Measurements from ENCODE around the gene ZFAND3. TPM values are rescaled to one million over a fixed set of nuclear protein-coding genes. Genes with fewer than 3 reads are reported as not detected.

The ZFAND3 gene
- polyA plus RNA-seq, 1 donor (not counting 4 experiments of a cell fraction or from before 2014, with no cell fraction given): 19.6 TPM

DNA sequence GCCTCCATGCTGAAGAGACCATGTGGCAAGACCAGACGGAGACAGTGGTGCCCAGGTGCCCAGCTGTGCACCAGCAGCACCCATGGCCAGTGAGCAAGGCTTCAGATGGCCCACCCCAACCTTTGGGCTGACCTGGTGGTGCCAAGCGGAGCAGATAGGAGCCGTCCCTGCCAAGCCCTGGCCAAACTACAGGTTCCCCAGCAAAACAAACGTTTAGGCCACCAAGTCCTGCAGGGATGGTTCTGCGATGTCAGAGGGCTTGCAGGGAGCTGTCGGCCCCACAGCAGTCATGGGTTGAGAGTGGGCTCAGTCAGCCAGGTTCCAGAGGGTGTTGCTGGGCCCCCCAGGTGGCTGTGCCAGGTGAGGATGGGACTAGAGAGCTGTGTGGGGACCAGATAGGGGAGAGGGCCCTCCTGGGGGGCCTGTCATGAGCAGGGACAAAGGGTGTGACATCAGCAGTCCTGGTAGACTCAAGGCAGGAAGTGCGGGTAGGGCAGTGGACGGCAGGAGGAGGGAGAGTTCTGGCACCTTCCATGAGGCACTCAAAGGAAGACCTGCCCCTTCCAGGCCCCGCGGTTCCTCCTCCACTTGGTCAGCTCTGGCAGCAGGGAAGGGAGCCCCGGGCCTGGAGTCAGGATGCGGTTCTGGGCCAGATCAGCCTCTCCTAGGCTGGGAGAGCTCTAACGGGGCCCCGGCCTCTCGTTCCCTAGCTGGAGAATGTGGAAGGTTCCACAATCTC, 342.4 kb downstream of the ZFAND3 start:
- no peak for TF ChIP-seq EZH2 (IDR thresholded peaks at IDR 0.05; ENCODE audit: low read length)
- TF ChIP-seq, protein P1, sequence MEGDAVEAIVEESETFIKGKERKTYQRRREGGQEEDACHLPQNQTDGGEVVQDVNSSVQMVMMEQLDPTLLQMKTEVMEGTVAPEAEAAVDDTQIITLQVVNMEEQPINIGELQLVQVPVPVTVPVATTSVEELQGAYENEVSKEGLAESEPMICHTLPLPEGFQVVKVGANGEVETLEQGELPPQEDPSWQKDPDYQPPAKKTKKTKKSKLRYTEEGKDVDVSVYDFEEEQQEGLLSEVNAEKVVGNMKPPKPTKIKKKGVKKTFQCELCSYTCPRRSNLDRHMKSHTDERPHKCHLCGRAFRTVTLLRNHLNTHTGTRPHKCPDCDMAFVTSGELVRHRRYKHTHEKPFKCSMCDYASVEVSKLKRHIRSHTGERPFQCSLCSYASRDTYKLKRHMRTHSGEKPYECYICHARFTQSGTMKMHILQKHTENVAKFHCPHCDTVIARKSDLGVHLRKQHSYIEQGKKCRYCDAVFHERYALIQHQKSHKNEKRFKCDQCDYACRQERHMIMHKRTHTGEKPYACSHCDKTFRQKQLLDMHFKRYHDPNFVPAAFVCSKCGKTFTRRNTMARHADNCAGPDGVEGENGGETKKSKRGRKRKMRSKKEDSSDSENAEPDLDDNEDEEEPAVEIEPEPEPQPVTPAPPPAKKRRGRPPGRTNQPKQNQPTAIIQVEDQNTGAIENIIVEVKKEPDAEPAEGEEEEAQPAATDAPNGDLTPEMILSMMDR (optimal IDR thresholded peaks at IDR 0.05 in 1 of 3, IDR thresholded peaks at IDR 0.05 in 1 of 3, conservative IDR thresholded peaks at IDR 0.05 in 1 of 3; ENCODE audit: extremely low read depth in 1 of 3, insufficient read depth in 2 of 3, low read length in 3 of 3): no peak
- Histone ChIP-seq H3K4me2 (ENCODE audit: control insufficient read depth, extremely low read depth, insufficient read depth, low read depth, low read length) (no peak overlapping the region), H3K9ac (ENCODE audit: control insufficient read depth, extremely low read depth, insufficient read depth, low read length) (no peak overlapping the region), H3K9me1 (ENCODE audit: control insufficient read depth, extremely low read depth, insufficient read depth, low read length) (no peaks in the 10 kb centered on the region), H3K79me2 (ENCODE audit: control insufficient read depth, insufficient read depth, low read length) (no peaks in the 10 kb centered on the region), H3K4me1 (ENCODE audit: control insufficient read depth, extremely low read depth, insufficient read depth, low read length) (no peaks in the 10 kb centered on the region), H4K20me1 (ENCODE audit: control insufficient read depth, extremely low read depth, insufficient read depth, low read length) (no peaks in the 10 kb centered on the region), H3K27ac (ENCODE audit: control insufficient read depth, insufficient read depth, low read length) (no peak overlapping the region), H3K4me3 (ENCODE audit: control insufficient read depth in 2 of 3, extremely low read depth in 1 of 3, insufficient read depth in 2 of 3, low read depth in 1 of 3, low read length in 3 of 3) (no peak overlapping the region), H3K27me3 (ENCODE audit: control insufficient read depth, extremely low read depth, insufficient read depth, low read length) (no peaks in the 10 kb centered on the region), H3K36me3 (ENCODE audit: control insufficient read depth in 2 of 2, extremely low read depth in 1 of 2, insufficient read depth in 2 of 2, low read length in 2 of 2) (peaks cover 0 to 2% of the 10 kb centered on the region in 2 experiments), H2AFZ (ENCODE audit: control insufficient read depth, low read length) (no peak overlapping the region), H3K9me3 (ENCODE audit: control insufficient read depth, low read depth, low read length) (no peaks in the 10 kb centered on the region)
- FAIRE-seq (no peak), DNase-seq (ENCODE audit: low read depth, low spot score) (no peak)
- dilution Hi-C loops (cut with MboI; ENCODE audit: extremely low pct_ligation_motif_present, low sequenced_read_pairs): no loop called here

DNA sequence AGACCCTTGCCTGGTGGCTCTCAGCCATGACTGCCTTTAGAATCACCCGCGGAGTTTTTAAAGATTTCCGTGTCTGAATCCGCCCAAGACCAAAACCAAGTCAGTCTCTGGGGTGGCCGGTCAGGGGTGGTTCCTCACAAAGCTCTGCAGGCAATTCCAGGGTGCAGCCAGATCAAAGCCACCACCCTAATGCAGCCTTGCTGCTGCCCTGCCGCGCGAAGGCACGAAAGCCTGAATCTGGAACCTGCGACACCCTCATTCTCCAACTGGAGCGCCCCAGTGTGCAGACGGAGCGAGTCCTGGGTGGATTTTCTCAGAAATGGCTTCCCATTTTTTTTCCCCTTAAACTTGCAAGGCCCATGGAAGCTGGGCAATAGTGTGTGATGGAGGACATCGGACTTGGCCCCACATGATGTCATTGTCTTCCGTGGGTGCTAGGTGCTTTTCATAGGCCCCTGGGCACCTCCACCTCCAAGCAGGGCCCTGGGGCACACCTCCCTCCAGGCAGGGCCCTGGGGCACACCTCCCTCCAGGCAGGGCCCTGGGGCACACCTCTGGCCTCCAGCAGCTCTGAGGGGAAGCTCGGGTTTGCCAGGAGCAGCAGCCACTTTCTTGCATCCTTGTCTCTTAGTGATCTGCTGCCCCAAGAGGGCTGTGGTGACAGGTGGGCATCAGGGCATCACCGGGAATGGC, 343.1 kb downstream of the ZFAND3 start:
- H3K36me3 ChIP-seq (ENCODE audit: control insufficient read depth in 2 of 2, extremely low read depth in 1 of 2, insufficient read depth in 2 of 2, low read length in 2 of 2): no peaks in the 10 kb centered on the region
- H3K4me1 ChIP-seq (ENCODE audit: control insufficient read depth, extremely low read depth, insufficient read depth, low read length): no peaks in the 10 kb centered on the region
- H3K4me3 ChIP-seq (ENCODE audit: control insufficient read depth in 2 of 3, extremely low read depth in 1 of 3, insufficient read depth in 2 of 3, low read depth in 1 of 3, low read length in 3 of 3): no peak overlapping the region
- FAIRE-seq (no peak), DNase-seq (ENCODE audit: low read depth, low spot score) (no peak)
- H3K9me3 ChIP-seq (ENCODE audit: control insufficient read depth, low read depth, low read length): no peaks in the 10 kb centered on the region
- no peak overlapping the region for H3K27ac ChIP-seq (ENCODE audit: control insufficient read depth, insufficient read depth, low read length)
- TF ChIP-seq, protein P1 (optimal IDR thresholded peaks at IDR 0.05 in 1 of 3, IDR thresholded peaks at IDR 0.05 in 1 of 3, conservative IDR thresholded peaks at IDR 0.05 in 1 of 3; ENCODE audit: extremely low read depth in 1 of 3, insufficient read depth in 2 of 3, low read length in 3 of 3): no peak
- TF ChIP-seq EZH2 (IDR thresholded peaks at IDR 0.05; ENCODE audit: low read length): no peak
- dilution Hi-C loops (cut with MboI; ENCODE audit: extremely low pct_ligation_motif_present, low sequenced_read_pairs): no loop called here
- H4K20me1 ChIP-seq (ENCODE audit: control insufficient read depth, extremely low read depth, insufficient read depth, low read length): no peaks in the 10 kb centered on the region
- H3K9me1 ChIP-seq (ENCODE audit: control insufficient read depth, extremely low read depth, insufficient read depth, low read length): no peaks in the 10 kb centered on the region
- no peak overlapping the region for H3K9ac ChIP-seq (ENCODE audit: control insufficient read depth, extremely low read depth, insufficient read depth, low read length)
- no peak overlapping the region for H2AFZ ChIP-seq (ENCODE audit: control insufficient read depth, low read length)
- H3K79me2 ChIP-seq (ENCODE audit: control insufficient read depth, insufficient read depth, low read length): no peaks in the 10 kb centered on the region
- no peak overlapping the region for H3K4me2 ChIP-seq (ENCODE audit: control insufficient read depth, extremely low read depth, insufficient read depth, low read depth, low read length)
- no peaks in the 10 kb centered on the region for H3K27me3 ChIP-seq (ENCODE audit: control insufficient read depth, extremely low read depth, insufficient read depth, low read length)

All from keratinocyte (primary cell).